ENCODE results near the gene CYP24A1.

- TF ChIP-seq POLR2A (IDR thresholded peaks at IDR 0.05; ENCODE audit: low read depth, low read length): no peak
- TF ChIP-seq POLR2AphosphoS5 (IDR thresholded peaks at IDR 0.05; ENCODE audit: low read depth, low read length): no peak
Observed at GRCh38 chr20:54118220-54119001, 55.4 kb downstream of the CYP24A1 start.

All from GM12892 (cell line).